Thymus (tissue), 11 donors: ENCODE measurements around the gene FER1L5. TPM values are rescaled to one million over a fixed set of nuclear protein-coding genes. Genes with fewer than 3 reads are reported as not detected.

Experiments used
- DNase-seq, 9 donors: peaks; one replicate each; pipeline ENCODE4 v3.0.0-alpha.2; 2013; ENCODE audit warnings: low spot score in 9 of 9, low read depth in 6 of 9, missing footprints in 1 of 9
- H3K27ac ChIP-seq, 2 donors: one replicate each; pipeline ENCODE4 v1.5.1; 2013; ENCODE audit warnings: control low read depth in 1 of 2, low read depth in 1 of 2, low read length in 1 of 2, mild to moderate bottlenecking in 1 of 2, moderate library complexity in 1 of 2
- H3K27me3 ChIP-seq, 2 donors: one replicate each; pipeline ENCODE4 v1.5.1; 2013; ENCODE audit warnings: low read length in 1 of 2; ENCODE audit not compliant: control insufficient read depth in 2 of 2, insufficient read depth in 1 of 2
- H3K36me3 ChIP-seq, 2 donors: one replicate each; pipeline ENCODE4 v1.5.1; 2013; ENCODE audit warnings: low read length in 1 of 2, mild to moderate bottlenecking in 1 of 2, moderate library complexity in 1 of 2; ENCODE audit not compliant: control insufficient read depth in 2 of 2, insufficient read depth in 2 of 2
- H3K4me1 ChIP-seq, 2 donors: one replicate each; pipeline ENCODE4 v1.5.1; 2013; ENCODE audit warnings: low read length in 2 of 2; ENCODE audit not compliant: control insufficient read depth in 2 of 2, insufficient read depth in 2 of 2
- H3K4me3 ChIP-seq, 2 donors: one replicate each; pipeline ENCODE4 v1.5.1; 2013; ENCODE audit warnings: low read length in 2 of 2, control low read depth in 1 of 2, mild to moderate bottlenecking in 1 of 2
- H3K9me3 ChIP-seq, 2 donors: one replicate each; pipeline ENCODE4 v1.5.1; 2013; ENCODE audit warnings: low read length in 1 of 2, mild to moderate bottlenecking in 1 of 2; ENCODE audit not compliant: control insufficient read depth in 2 of 2, insufficient read depth in 1 of 2
- WGBS: extraction: QIAGEN DNeasy Blood & Tissue Kit; methylation state at CpG from one replicate; pipeline ENCODE4 v1.1.7; 2013; 5-methylcytosine and 5-hydroxymethylcytosine counted together
- polyA plus RNA-seq: library from polyadenylated mRNA; stranded (reverse); fragments of 200-250 nt; gene quantifications from one replicate; pipeline ENCODE4 v1.2.3, GENCODE V29; 2013
- total RNA-seq: library from RNA; stranded (reverse); fragments of 120-200 nt; gene quantifications from one replicate; pipeline ENCODE4 v1.2.4, GENCODE V29; 2013
- donor health status: healthy.

FER1L5 gene
- total and polyA plus RNA-seq, 2 donors = 0.05 to 0.09 TPM

DNA sequence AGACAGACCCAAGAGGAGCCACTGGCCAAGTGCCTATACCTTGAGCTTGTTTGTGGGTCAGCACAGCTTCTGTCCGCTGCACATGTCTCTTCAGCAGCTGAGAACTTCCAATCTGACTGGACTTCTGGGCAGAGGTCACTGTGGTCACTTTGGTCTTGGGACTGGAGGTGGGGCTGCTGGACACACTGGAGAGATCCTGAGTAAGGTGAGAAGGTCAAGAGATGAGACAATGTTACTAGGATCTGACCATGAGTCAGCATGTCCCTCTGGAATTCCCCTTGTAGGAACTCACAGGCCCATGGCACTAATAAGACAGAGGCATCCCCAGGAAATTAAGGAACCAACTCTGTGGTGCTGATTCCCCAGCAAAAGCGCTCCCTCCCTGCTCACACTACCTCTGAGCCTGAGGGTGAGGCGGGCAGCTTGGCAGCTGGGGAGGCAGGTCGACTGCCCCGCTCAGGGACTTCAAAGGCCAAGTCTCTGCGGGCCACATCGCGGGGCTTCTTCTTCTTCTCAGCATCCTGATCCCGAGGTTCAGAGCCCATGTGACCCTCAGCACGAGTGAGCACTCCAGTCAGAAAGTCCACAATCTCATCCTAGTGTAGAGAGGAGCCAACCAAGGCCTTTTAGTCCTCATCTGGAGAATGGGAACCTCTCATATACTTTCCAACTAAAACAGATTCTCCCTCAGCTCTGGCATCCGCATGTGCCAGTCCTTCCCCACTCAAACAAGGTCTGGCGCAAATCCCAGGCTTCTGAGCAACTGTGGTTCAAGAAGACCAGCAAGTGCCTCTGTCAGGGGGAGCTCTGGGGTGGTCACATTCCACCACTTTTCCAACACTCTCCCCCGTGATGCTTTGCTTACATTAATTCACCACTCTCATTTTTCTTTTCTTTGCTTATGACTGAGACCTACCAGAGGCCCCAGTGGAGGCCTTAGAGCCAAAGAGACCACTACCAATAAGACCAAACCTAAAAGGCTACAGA lies 33.8 kb upstream of the FER1L5 start:
- peaks cover 90 to 97% of the 10 kb centered on the region in 2 donors for H3K36me3 ChIP-seq
- H3K4me3 ChIP-seq = no peak overlapping the region
- no peaks in the 10 kb centered on the region for H3K27me3 ChIP-seq
- no peak for DNase-seq
- no peaks in the 10 kb centered on the region for H3K9me3 ChIP-seq
- no peak overlapping the region for H3K27ac ChIP-seq
- H3K4me1 ChIP-seq = no peaks in the 10 kb centered on the region
- WGBS = 98% methylated on average over 13 of the region's 13 CpGs

DNA sequence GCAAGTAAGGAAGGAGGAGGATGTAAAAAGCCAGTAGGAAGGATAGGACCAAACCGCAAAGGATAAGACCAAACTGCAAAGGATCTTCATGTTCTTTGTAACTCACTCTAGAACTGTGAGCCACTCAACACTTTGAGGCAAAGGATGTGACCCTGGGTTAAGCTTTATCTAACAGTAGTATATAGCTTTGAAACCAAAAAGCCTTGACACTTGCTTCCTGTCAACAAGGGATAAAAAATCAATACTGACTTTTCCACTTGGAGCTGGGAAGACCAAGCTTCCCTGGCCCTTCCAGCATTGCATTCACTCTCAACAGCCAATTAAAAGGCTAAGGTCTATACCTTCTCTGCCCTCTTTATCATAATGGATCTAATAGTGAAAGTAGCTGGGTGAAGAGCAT lies 26.4 kb upstream of the FER1L5 start:
- Histone ChIP-seq H3K27ac (no peak overlapping the region), H3K36me3 (peaks cover 53 to 81% of the 10 kb centered on the region in 2 donors)
- 100% methylated on average over 1 of the region's 1 CpG for WGBS

DNA sequence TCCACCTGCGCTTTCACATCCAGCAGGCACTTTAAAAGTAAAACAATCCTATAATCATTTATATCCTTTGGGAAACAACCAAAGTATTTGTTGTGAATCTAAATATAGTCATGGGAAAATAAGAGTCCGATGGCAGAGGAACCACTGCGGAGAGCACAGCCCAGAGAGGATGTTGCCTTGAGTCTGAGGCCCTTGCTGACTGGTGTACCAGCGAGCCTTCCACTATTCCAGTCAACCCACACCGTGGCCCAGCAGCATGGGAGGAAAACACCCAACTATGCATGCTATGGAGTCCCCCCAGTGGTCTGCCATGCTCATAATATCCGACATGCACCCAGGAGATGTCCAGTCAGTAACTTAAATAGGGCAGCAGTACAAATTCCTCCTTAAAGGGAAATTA lies 26.0 kb upstream of the FER1L5 start:
- no peaks in the 10 kb centered on the region for H3K4me1 ChIP-seq
- no peaks in the 10 kb centered on the region for H3K27me3 ChIP-seq
- no peak overlapping the region for H3K27ac ChIP-seq
- H3K4me3 ChIP-seq = no peak overlapping the region
- H3K36me3 ChIP-seq = peaks cover 49 to 77% of the 10 kb centered on the region in 2 donors
- no peak for DNase-seq
- WGBS = 94% methylated on average over 6 of the region's 6 CpGs
- H3K9me3 ChIP-seq = no peaks in the 10 kb centered on the region

More for the DNA sequence above, 26.4 kb upstream of the FER1L5 start:
- Histone ChIP-seq H3K4me1 (no peaks in the 10 kb centered on the region), H3K4me3 (no peak overlapping the region), H3K9me3 (no peaks in the 10 kb centered on the region), H3K27me3 (no peaks in the 10 kb centered on the region)
- DNase-seq = no peak

DNA sequence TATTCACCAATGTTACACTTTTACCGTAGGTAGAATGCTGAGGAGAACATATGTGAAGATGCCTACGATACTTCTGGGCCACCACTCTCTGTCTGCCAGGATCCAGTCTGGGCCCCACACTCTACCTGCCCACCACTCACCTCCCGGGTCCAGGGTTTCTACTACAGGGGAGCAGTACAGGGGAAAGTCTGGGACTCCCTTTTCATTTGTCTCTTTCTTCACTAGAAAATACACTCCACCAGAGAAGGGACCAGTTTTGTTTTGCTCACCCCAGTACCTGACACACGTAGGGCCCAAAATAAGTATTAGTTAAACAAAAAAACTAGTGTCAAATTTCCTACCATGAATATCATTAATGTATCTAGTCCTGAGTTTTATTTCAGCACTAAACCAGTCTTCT lies 25.6 kb upstream of the FER1L5 start:
- Histone ChIP-seq H3K27me3 (no peaks in the 10 kb centered on the region), H3K9me3 (no peaks in the 10 kb centered on the region), H3K27ac (peak overlapping the region in 1 of 2 donors; percentile 69), H3K4me3 (no peak overlapping the region), H3K4me1 (no peaks in the 10 kb centered on the region), H3K36me3 (peaks cover 48 to 72% of the 10 kb centered on the region in 2 donors)
- 86% methylated on average over 4 of the region's 4 CpGs for WGBS
- DNase-seq = no peak

DNA sequence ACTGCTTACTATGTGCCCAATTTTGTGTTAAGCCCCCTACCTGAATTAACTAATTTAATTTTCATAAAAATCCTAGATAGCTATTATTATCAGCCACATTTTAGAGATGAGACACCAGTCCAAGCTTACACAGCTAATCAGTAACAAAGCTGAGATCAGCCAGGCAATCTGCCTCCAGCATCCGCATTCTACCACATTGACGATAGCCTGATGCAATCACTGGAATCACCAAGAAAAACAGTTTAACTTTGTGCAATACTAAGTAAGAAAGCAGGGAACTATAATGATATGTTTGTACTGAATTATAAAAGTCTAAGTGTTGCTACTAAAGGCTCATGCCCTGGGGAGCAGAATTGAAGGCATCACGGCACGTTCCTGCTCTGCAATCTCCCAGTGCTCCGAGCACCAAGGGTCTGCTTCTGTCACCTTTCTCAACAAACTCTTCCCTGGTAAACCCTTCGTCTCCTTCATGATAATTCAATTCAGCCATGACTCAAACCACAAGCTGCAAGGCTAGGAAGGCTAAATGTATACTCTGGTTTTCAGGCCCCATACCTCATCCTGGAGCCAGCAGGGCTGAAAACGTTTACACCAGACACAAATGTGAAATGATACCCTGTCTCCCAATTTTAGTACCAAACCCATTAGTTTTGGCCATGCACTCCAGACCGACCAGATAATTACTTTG lies 23.8 kb upstream of the FER1L5 start:
- 86% methylated on average over 8 of the region's 8 CpGs for WGBS
- Histone ChIP-seq H3K36me3 (peaks cover 36 to 65% of the 10 kb centered on the region in 2 donors), H3K27ac (no peak overlapping the region), H3K9me3 (no peaks in the 10 kb centered on the region), H3K4me1 (no peaks in the 10 kb centered on the region), H3K27me3 (no peaks in the 10 kb centered on the region), H3K4me3 (no peak overlapping the region)
- no peak for DNase-seq

DNA sequence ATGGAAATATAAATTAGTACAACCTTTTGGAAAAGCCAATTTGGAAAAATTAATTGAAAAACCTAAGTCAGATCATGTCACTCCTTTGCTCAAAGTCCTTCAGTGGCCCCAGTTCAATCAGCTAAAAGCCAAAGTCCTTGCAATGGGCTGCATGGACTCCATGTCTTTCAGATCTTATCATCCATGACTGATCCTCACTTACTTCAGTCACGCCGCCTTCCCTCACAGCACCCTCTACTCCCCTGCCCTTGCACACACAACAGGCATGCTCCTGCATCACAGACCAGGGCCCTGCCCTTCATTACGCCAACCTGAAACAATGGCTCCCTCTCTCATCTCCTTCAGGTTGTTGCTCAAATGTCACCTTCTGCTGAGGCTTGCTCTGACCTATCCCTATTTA lies 20.0 kb upstream of the FER1L5 start:
- Histone ChIP-seq H3K27me3 (no peaks in the 10 kb centered on the region), H3K4me3 (no peak overlapping the region), H3K4me1 (no peaks in the 10 kb centered on the region), H3K36me3 (peaks cover 29 to 55% of the 10 kb centered on the region in 2 donors), H3K27ac (no peak overlapping the region), H3K9me3 (no peaks in the 10 kb centered on the region)
- DNase-seq = no peak
- WGBS = 97% methylated on average over 3 of the region's 3 CpGs

DNA sequence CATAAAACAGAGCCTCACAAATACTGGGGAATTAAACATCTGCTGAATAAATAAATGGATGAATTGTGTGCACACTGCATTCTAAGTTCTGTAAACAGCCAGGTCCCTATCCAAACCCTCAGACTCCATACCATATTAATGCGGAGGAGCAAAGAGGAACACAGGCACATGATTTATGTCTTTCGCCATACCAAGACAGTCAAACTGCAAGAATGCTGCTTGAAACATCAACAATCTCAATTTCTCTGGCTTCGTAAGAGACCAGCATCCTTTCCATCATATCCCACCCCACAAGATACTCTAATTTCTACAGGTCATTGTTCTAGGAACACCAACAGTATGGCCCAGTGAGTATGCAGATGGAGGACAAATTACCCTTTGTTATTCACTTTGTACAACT lies 19.4 kb upstream of the FER1L5 start:
- Histone ChIP-seq H3K9me3 (no peaks in the 10 kb centered on the region), H3K36me3 (peaks cover 32 to 57% of the 10 kb centered on the region in 2 donors), H3K4me1 (no peaks in the 10 kb centered on the region), H3K27ac (no peak overlapping the region), H3K27me3 (no peaks in the 10 kb centered on the region), H3K4me3 (no peak overlapping the region)
- WGBS = 97% methylated on average over 3 of the region's 3 CpGs
- no peak for DNase-seq

DNA sequence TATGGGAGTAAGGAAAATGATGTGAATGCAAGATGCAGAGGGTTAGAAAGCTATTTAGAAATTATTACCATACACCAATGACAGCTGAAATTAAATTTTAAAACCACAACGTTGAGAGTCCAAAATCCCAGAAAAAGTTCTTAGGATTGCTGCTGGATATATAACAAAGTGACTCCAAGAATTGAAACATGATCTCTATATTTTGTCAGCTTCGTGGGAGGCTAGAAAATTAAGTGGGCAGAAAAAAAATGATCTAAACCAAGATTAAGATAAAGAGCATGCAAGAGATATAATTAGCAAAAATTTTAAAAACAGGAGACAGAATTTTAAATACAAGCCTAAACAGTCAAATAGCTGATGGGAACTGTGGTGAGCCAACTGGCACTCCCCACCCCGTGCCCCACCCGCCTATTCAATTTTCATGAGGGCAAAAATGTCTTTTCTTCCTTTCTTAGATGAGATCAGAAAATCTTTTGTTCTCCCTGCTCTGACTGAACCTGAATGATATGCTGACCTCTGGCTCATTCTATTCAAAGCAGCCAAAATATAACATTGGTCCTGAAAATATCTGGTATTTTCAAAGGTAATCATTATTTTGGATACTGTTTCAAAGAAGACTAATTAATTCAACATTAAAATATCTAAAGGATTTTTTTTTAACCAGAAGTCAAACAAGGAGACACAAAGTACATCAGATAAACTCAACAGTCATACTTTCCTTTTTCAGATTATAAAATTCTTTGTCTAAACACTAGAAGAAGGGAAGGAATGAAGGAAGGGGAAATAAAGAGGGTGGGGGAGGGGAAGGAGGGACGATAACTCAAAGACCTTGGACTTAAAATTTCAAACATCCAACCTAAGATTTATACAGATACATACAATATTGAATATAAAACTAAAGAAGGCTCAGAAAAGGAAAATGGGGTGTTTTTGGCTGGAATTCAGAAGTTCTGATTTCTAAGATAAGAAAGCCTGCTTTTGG lies 16.7 kb upstream of the FER1L5 start:
- no peaks in the 10 kb centered on the region for H3K9me3 ChIP-seq
- H3K27me3 ChIP-seq = no peaks in the 10 kb centered on the region
- no peaks in the 10 kb centered on the region for H3K4me1 ChIP-seq
- no peak overlapping the region for H3K4me3 ChIP-seq
- H3K27ac ChIP-seq = no peak overlapping the region
- WGBS = 92% methylated on average over 5 of the region's 5 CpGs
- no peak for DNase-seq
- H3K36me3 ChIP-seq = peaks cover 27 to 47% of the 10 kb centered on the region in 2 donors
